NOMO-1 (cell line): Measurements from ENCODE around the gene RNF121.

Experiments used
- DNase-seq, 2 experiments: peaks; one replicate each; lab custom pipeline; 2025; ENCODE audit not compliant: unreplicated experiment in 2 of 2; lab: John Stamatoyannopoulos, UW

The RNF121 gene

GRCh38 chr11:72023335-72023734, 94.5 kb downstream of the RNF121 start:
- DNase-seq: no peak

DNA sequence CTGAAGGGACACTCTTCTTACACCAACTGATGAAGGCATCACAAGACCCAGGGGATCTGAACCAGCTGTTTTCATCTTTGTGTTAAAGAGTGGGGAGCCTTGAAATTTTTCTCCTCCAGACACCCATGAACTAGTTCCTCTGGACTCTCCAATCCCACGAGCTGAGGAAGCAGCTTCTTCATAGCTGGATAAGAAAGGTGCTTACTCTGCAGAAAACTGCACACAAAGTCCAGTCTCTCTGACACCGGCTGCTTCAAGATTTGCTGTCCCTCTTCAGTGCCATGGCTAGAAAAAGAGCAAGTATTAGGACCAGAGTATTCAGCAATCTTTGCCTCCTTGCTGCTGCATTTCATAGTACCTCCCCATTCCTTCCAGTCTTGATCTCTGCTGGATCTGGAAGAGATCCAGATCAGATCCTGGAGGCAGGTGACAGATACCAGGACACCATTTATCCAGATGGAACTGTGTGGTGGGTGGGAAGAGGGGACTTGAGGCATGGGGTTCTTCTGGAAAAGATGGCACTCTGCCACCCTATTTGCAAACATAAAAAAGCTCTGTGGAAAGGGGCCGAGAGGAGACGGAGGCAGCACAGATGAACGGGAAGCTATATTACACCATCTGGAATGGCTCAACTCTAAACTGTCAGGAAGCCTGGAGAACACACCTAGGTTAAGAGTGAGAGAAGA, 95.4 kb downstream of the RNF121 start:
- no peak for DNase-seq

- no peak for DNase-seq
Observed at GRCh38 chr11:72026090-72026489, 97.2 kb downstream of the RNF121 start.

GRCh38 chr11:72030472-72031045, 101.7 kb downstream of the RNF121 start:
- DNase-seq: no peak

DNA sequence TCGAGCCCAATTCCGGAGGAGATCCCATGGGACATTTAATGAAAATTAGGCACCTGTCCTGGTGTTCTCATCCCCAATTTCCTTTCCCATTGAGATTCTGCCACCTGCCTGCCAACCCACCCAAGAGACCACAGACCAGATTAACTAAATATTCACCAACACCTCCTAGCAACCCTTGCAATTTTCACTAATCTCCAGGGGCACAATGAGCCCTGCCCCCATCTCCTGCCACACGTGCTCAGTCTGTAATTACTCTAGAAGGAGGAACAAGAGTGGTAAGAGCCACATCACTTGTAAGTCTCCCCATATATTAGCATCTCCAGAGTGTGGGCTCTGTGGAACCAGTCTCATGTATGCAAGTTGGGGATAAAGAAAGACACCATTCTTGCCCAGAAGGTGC, 107.8 kb downstream of the RNF121 start:
- no peak for DNase-seq

DNA sequence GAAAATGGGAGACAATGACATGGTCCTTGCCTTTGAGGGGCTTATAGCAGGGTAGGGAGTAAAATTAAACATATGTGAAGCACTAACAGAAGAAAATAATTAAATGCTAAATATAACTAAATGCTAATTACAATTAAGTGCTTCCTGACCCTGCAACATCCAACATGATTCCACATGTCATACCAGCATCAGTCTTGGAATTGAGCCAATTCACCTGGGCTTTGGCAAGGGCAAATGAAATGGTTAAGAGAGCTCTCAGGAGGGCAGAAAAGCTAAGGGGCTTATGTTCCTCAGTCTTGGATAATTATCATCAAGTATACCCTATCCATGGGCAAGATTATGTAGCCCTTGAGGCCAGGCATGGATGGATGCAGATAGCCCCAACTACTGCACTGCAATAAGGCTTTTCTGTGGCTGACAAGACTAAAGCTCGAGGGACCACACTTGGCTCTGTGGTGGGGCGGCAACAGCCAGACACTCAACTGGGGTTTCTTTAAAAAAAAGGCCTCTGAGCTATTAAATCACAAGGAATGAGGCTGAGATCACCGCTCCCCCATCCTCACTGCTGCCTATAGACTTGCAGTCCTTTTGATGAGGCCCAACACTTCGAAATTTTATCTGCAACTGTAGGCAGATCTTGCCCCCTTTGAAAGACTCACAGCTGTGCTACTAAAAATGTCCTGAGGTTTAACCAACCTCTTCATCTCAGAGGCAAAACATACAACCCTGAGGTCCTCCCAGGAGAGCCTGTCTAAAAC, 108.9 kb downstream of the RNF121 start:
- no peak for DNase-seq

DNA sequence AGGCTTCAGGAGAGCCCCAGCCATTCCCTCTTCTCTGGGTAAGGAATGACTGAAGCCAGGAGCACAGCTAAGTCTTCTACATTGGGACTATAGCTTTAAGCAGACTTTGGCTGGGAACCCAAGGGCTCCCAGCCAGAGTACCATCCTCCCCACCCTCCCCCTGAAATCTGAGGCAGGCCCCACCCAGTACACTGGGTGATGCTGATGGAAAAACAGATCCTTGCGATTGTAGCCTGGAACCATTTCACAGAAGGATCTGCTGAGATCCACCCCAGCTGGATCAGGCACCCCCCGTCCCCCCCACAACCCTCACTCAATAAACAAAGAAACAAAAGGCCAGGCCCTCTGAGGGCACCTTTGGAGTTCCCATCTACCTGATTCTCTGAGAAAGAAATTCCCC, 109.6 kb downstream of the RNF121 start:
- no peak for DNase-seq

GRCh38 chr11:72039031-72039855, 110.4 kb downstream of the RNF121 start:
- no peak for DNase-seq

DNA sequence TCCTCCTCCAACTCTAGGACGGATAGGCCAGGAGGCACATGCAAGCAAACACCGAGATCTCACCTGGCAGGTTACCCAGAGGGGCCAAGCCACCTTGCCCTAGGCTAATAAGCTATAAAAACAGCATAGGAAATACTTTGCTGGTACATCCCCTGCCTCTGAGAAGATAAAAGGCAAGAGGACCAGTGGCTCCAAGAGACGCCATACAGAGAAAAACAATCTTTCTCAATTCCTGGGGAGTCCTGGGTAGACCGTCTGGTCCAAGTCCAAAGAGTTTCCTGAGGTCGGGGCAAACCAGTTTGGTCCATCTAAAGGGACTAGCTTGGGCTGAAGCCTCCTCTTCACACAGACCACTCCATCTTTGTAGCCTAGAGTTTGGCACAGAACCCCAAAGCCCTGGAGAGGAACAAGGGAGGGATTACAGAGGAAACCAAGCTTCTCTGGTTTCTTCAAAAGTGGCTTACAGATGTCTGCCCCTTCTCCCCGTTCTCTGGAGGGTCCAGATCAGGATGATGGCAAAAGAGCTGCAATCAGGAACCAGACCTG, 111.1 kb downstream of the RNF121 start:
- no peak for DNase-seq

GRCh38 chr11:72040491-72041363, 111.9 kb downstream of the RNF121 start:
- DNase-seq: no peak

DNA sequence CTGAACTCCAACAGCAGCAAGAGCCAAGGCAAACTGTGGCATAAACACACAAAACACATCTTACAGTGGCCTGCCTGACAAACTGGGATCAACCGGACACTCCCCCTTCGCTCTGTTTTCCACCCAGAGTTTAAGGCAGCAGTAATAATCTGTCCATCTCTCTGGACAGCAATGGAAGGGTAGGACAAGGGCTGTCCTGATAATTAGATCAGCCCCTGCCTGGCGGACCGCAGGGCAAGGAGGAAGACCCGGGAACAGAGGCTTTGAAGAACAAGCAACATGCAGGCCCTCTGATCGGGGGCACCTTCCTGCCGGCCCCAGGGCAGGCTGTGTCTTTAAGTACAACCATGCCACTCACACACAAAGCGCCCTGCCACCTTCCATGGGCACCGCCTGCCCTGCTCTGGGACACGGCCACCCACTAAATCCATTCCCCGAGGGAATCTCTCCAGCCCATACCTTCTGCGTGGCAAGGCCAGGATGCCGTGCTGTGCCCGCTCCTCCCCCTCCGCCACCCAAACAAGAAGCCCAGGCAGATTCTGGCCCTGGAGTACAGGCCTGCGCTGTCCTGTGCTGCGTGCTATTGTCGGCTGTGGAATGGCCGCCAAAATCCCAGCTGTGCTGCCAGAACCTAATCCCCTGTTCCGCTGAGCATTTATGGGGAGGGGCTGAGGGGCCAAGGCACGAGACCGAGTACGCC, 112.7 kb downstream of the RNF121 start:
- no peak for DNase-seq

- DNase-seq: no peak
Observed at GRCh38 chr11:72042064-72042745, 113.4 kb downstream of the RNF121 start.

- DNase-seq: no peak
Observed at GRCh38 chr11:72045849-72046248, 117.0 kb downstream of the RNF121 start.
